Osteoblast (primary cell): ENCODE measurements around the gene TMEM237. TPM values are rescaled to one million over a fixed set of nuclear protein-coding genes. Genes with fewer than 3 reads are reported as not detected.

ENCODE experiments used
- DNase-seq: peaks from one replicate; pipeline ENCODE4 v3.0.0; 2011; ENCODE audit warnings: low spot score, mixed read lengths; ENCODE audit not compliant: insufficient read length; ENCODE audit errors: missing footprints
- H2AFZ ChIP-seq: 2 replicates; pipeline ENCODE4 v1.6.0; 2011; ENCODE audit warnings: mild to moderate bottlenecking, low read length
- H3K27ac ChIP-seq: 2 replicates; pipeline ENCODE4 v1.5.1; 2011; ENCODE audit warnings: mild to moderate bottlenecking, low read depth, low read length, moderate library complexity
- H3K27me3 ChIP-seq: 2 replicates; pipeline ENCODE4 v1.6.0; 2012; ENCODE audit warnings: mild to moderate bottlenecking, control low read depth, inconsistent platforms, low read length, moderate library complexity; ENCODE audit not compliant: insufficient read depth
- H3K36me3 ChIP-seq: 2 replicates; pipeline ENCODE4 v1.5.1; 2011; ENCODE audit warnings: mild to moderate bottlenecking, low read length, control low read depth, moderate library complexity; ENCODE audit not compliant: insufficient read depth
- H3K4me1 ChIP-seq: 2 replicates; pipeline ENCODE4 v1.5.1; 2011; ENCODE audit warnings: mild to moderate bottlenecking, low read length, control low read depth, moderate library complexity; ENCODE audit not compliant: insufficient read depth
- H3K4me2 ChIP-seq: 2 replicates; pipeline ENCODE4 v1.6.0; 2011; ENCODE audit warnings: mild to moderate bottlenecking, low read length; ENCODE audit not compliant: insufficient read depth
- H3K4me3 ChIP-seq: fragments of 200-600 bp; sonication (generic); 3 replicates; pipeline ENCODE4 v1.5.1; 2012; ENCODE audit warnings: mild to moderate bottlenecking, low read length, inconsistent platforms; ENCODE audit not compliant: insufficient read depth
- H3K79me2 ChIP-seq: 2 replicates; pipeline ENCODE4 v1.6.0; 2012; ENCODE audit warnings: mild to moderate bottlenecking, low read length, control low read depth, inconsistent platforms; ENCODE audit not compliant: insufficient read depth
- H3K9me3 ChIP-seq: 2 replicates; pipeline ENCODE4 v1.5.1; 2011; ENCODE audit warnings: low read depth, low read length, control low read depth
- H4K20me1 ChIP-seq: 2 replicates; pipeline ENCODE4 v1.6.0; 2012; ENCODE audit warnings: mild to moderate bottlenecking, low read length, control low read depth; ENCODE audit not compliant: insufficient read depth
- CTCF ChIP-seq: IDR thresholded peaks from 2 replicates; pipeline ENCODE4 v1.5.1; 2011; ENCODE audit warnings: mild to moderate bottlenecking, low read depth, low read length, moderate library complexity; ENCODE audit errors: extremely low read depth
- total RNA-seq: library from RNA; depleted of rRNA; stranded (reverse); fragments of >200 nt; gene quantifications from 2 replicates; pipeline ENCODE4 v1.2.3, GENCODE V29; 2012

TMEM237 gene
- total RNA-seq, 1 donor: 49.6 TPM

- H3K9me3 ChIP-seq: no peaks in the 10 kb centered on the region
- H2AFZ ChIP-seq: no peak overlapping the region
- no peak overlapping the region for H3K4me2 ChIP-seq
- no peaks in the 10 kb centered on the region for H3K27me3 ChIP-seq
- H3K4me1 ChIP-seq: no peaks in the 10 kb centered on the region
- H3K36me3 ChIP-seq: no peaks in the 10 kb centered on the region
- H4K20me1 ChIP-seq: no peaks in the 10 kb centered on the region
- H3K4me3 ChIP-seq: no peak overlapping the region
- DNase-seq: no peak
- TF ChIP-seq CTCF: no peak
- no peaks in the 10 kb centered on the region for H3K79me2 ChIP-seq
- H3K27ac ChIP-seq: no peak overlapping the region
Measured at GRCh38 chr2:201608021-201608420, 35.3 kb downstream of the TMEM237 start.

GRCh38 chr2:201607568-201607967, 35.7 kb downstream of the TMEM237 start:
- Histone ChIP-seq H3K4me2 (no peak overlapping the region), H3K27me3 (no peaks in the 10 kb centered on the region), H3K9me3 (no peaks in the 10 kb centered on the region), H3K79me2 (no peaks in the 10 kb centered on the region), H4K20me1 (no peaks in the 10 kb centered on the region), H3K4me3 (no peak overlapping the region), H3K27ac (no peak overlapping the region), H3K4me1 (no peaks in the 10 kb centered on the region), H3K36me3 (no peaks in the 10 kb centered on the region), H2AFZ (no peak overlapping the region)
- no peak for DNase-seq
- TF ChIP-seq CTCF: no peak

- H3K36me3 ChIP-seq: no peaks in the 10 kb centered on the region
- H3K4me2 ChIP-seq: no peak overlapping the region
- no peak overlapping the region for H2AFZ ChIP-seq
- no peak for TF ChIP-seq CTCF
- H3K79me2 ChIP-seq: no peaks in the 10 kb centered on the region
- DNase-seq: no peak
- no peaks in the 10 kb centered on the region for H4K20me1 ChIP-seq
- no peaks in the 10 kb centered on the region for H3K4me1 ChIP-seq
- H3K27me3 ChIP-seq: no peaks in the 10 kb centered on the region
- H3K4me3 ChIP-seq: no peak overlapping the region
- no peaks in the 10 kb centered on the region for H3K9me3 ChIP-seq
- H3K27ac ChIP-seq: no peak overlapping the region
Measured at GRCh38 chr2:201600906-201601305, 42.4 kb downstream of the TMEM237 start.

GRCh38 chr2:201597397-201597796, 45.9 kb downstream of the TMEM237 start:
- no peak for DNase-seq
- Histone ChIP-seq H4K20me1 (no peaks in the 10 kb centered on the region), H3K9me3 (no peaks in the 10 kb centered on the region), H3K79me2 (no peaks in the 10 kb centered on the region), H3K4me1 (no peaks in the 10 kb centered on the region), H2AFZ (no peak overlapping the region), H3K27me3 (no peaks in the 10 kb centered on the region), H3K4me3 (no peak overlapping the region), H3K4me2 (no peak overlapping the region), H3K36me3 (no peaks in the 10 kb centered on the region), H3K27ac (no peak overlapping the region)
- no peak for TF ChIP-seq CTCF
